Measurements from ENCODE around the gene KLHL35.
A peak's percentile ranks its signal among the peaks of the same experiment; 100 is the strongest.

Gene KLHL35

GRCh38 chr11:75469785-75470405 is 36.9 kb upstream of the KLHL35 start:
- Mint-ChIP-seq H3K27me3 (ENCODE audit: low read depth) (peaks cover 3% of the 10 kb centered on the region), H3K4me3 (no peak overlapping the region), H3K4me1 (peaks cover 85% of the 10 kb centered on the region), H3K9me3 (no peaks in the 10 kb centered on the region), H3K27ac (peak overlapping the region in 1 of 3 experiments; percentile 40), H3K36me3 (ENCODE audit: low read depth) (no peaks in the 10 kb centered on the region)
- no peak for TF ChIP-seq CTCF (IDR thresholded peaks at IDR 0.05; ENCODE audit: unreplicated experiment in 3 of 3)

DNA sequence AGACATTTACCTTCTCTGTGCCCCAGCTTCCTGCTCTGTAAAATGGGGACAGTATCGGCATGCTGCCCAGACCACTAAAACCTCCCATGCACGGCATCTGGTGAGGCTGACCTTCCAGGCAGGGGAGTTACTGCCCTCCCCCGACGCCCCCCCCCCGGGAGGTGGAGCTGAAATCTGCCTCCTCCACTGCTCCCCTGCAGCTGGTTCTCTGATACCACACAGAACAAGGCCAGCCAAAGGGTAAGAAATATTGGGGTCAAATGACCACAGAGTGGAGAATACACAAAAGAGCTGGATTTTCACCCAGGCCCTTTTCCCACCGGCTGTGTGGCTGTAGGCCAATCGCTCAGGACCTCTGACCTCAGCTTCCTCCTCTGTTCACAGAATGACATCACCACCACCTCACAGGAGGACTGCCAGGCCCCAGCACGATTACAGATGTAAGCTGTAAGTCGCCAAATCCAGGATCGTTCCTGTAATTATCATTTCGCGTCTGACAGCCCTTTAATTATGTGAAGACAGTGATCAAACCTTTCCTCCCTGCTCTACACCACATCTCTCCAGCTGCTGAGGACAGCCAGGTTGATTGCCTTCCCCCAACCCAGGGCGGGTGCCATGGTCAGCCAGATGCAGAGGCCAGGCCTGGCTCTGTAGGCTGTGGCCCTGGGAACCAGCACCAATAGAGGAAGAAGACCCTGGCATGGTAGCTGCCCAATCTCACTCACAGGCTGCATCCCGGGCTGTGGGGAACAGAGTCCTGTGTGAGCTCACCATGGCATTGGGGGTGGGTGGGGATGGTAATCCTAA is 35.7 kb upstream of the KLHL35 start:
- TF ChIP-seq CTCF (IDR thresholded peaks at IDR 0.05; ENCODE audit: unreplicated experiment in 3 of 3) = no peak
- H3K9me3 Mint-ChIP-seq = no peaks in the 10 kb centered on the region
- no peak overlapping the region for H3K4me3 Mint-ChIP-seq
- H3K4me1 Mint-ChIP-seq = peaks cover 81% of the 10 kb centered on the region
- peak overlapping the region in 2 of 3 experiments; percentile 23 to 67 for H3K27ac Mint-ChIP-seq
- peaks cover 3% of the 10 kb centered on the region for H3K27me3 Mint-ChIP-seq (ENCODE audit: low read depth)
- no peaks in the 10 kb centered on the region for H3K36me3 Mint-ChIP-seq (ENCODE audit: low read depth)

DNA sequence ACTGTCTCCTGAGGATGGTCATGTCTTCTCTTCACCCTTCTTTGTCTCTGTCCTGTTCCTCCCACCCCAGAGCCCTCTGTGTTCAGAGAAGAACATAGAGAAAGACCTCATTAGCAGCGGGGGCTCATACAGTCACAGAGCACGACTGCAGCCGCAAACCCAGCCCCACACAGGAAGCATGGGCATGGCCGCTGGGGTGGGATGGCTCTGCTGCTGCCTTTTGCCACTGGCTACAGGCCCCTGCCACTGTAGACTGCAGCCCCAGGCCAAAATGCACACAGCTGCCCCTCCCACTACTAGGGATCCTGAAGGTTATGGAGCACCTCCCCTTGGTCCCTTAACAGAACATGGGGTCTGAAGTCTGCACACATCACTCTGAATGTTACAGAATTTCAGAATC is 34.9 kb upstream of the KLHL35 start:
- Mint-ChIP-seq H3K27me3 (ENCODE audit: low read depth) (peaks cover 3% of the 10 kb centered on the region), H3K36me3 (ENCODE audit: low read depth) (no peaks in the 10 kb centered on the region), H3K4me1 (peaks cover 88% of the 10 kb centered on the region), H3K9me3 (no peaks in the 10 kb centered on the region), H3K4me3 (no peak overlapping the region), H3K27ac (peak overlapping the region in 1 of 3 experiments; percentile 15)
- no peak for TF ChIP-seq CTCF (IDR thresholded peaks at IDR 0.05; ENCODE audit: unreplicated experiment in 3 of 3)

DNA sequence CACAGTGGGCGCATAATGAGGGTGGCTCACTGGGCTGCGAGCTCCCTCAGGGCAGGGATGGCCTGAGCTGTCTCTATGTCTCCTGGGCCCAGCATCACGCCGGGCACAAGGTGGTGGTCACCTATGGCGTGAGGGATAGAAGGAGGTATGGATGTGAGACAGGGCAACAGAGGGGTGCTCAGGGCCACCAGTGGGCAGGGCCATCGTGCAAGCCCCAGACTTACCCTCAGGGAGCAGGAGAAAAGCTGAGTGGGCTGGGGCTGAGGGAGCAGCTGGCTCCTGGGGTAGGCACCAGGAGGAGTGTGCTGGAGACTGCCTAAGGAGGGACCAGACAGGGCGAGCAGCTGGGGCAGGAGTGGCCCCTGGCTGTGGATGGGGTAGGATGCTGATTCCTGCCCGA is 34.3 kb upstream of the KLHL35 start:
- H3K4me3 Mint-ChIP-seq = no peak overlapping the region
- H3K4me1 Mint-ChIP-seq = peaks cover 82% of the 10 kb centered on the region
- peak overlapping the region in 2 of 3 experiments; percentile 18 to 85 for H3K27ac Mint-ChIP-seq
- H3K27me3 Mint-ChIP-seq (ENCODE audit: low read depth) = peaks cover 3% of the 10 kb centered on the region
- no peaks in the 10 kb centered on the region for H3K9me3 Mint-ChIP-seq
- no peak for TF ChIP-seq CTCF (IDR thresholded peaks at IDR 0.05; ENCODE audit: unreplicated experiment in 3 of 3)
- H3K36me3 Mint-ChIP-seq (ENCODE audit: low read depth) = no peaks in the 10 kb centered on the region

GRCh38 chr11:75465701-75466531 is 32.9 kb upstream of the KLHL35 start:
- H3K27ac Mint-ChIP-seq = peak overlapping the region; percentile 85 to 92 (median 88)
- H3K9me3 Mint-ChIP-seq = no peaks in the 10 kb centered on the region
- no peak for TF ChIP-seq CTCF (IDR thresholded peaks at IDR 0.05; ENCODE audit: unreplicated experiment in 3 of 3)
- no peaks in the 10 kb centered on the region for H3K36me3 Mint-ChIP-seq (ENCODE audit: low read depth)
- peaks cover 9% of the 10 kb centered on the region for H3K27me3 Mint-ChIP-seq (ENCODE audit: low read depth)
- peaks cover 70% of the 10 kb centered on the region for H3K4me1 Mint-ChIP-seq
- H3K4me3 Mint-ChIP-seq = no peak overlapping the region
